Fibroblast of mammary gland (primary cell): ENCODE data around the gene GATAD2B.
A peak's percentile ranks its signal among the peaks of the same experiment; 100 is the strongest.

Source experiments
- DNase-seq: peaks from one replicate; pipeline ENCODE4 v3.0.0-alpha.2; 2010; ENCODE audit warnings: low read depth
- H3K4me3 ChIP-seq: 2 replicates; pipeline ENCODE4 v1.5.1; 2011; ENCODE audit warnings: low read depth, mild to moderate bottlenecking, low read length, moderate library complexity; ENCODE audit not compliant: control insufficient read depth
- TF ChIP-seq, protein P1 (sequence below): conservative IDR thresholded peaks from 2 replicates; pipeline ENCODE4 v1.5.1; 2011; ENCODE audit warnings: low read depth, low read length, inconsistent platforms; ENCODE audit not compliant: control insufficient read depth, insufficient read depth

GATAD2B gene

GRCh38 chr1:153886127-153886526 lies 36.6 kb downstream of the GATAD2B start:
- no peak overlapping the region for H3K4me3 ChIP-seq
- TF ChIP-seq, protein P1, sequence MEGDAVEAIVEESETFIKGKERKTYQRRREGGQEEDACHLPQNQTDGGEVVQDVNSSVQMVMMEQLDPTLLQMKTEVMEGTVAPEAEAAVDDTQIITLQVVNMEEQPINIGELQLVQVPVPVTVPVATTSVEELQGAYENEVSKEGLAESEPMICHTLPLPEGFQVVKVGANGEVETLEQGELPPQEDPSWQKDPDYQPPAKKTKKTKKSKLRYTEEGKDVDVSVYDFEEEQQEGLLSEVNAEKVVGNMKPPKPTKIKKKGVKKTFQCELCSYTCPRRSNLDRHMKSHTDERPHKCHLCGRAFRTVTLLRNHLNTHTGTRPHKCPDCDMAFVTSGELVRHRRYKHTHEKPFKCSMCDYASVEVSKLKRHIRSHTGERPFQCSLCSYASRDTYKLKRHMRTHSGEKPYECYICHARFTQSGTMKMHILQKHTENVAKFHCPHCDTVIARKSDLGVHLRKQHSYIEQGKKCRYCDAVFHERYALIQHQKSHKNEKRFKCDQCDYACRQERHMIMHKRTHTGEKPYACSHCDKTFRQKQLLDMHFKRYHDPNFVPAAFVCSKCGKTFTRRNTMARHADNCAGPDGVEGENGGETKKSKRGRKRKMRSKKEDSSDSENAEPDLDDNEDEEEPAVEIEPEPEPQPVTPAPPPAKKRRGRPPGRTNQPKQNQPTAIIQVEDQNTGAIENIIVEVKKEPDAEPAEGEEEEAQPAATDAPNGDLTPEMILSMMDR, result no peak
- no peak for DNase-seq

DNA sequence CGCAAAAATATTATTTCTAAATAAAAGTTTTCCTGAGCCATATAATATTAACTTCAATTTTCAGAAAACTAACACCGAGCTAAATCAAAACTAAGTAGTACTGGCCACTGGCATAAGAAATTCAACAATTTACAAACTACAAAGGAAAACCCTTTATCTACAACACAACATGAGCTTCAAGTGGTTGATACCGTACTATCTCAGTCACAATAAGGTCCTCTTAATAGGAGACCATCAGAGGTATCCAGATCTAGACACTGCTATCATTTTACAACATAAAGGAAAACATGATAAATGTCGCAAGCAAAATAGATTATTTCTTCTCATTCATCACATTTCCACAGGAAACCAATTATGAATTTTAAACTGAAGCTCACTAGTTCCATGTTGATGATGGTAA lies 39.5 kb downstream of the GATAD2B start:
- no peak overlapping the region for H3K4me3 ChIP-seq
- TF ChIP-seq, protein P1, result no peak
- no peak for DNase-seq

DNA sequence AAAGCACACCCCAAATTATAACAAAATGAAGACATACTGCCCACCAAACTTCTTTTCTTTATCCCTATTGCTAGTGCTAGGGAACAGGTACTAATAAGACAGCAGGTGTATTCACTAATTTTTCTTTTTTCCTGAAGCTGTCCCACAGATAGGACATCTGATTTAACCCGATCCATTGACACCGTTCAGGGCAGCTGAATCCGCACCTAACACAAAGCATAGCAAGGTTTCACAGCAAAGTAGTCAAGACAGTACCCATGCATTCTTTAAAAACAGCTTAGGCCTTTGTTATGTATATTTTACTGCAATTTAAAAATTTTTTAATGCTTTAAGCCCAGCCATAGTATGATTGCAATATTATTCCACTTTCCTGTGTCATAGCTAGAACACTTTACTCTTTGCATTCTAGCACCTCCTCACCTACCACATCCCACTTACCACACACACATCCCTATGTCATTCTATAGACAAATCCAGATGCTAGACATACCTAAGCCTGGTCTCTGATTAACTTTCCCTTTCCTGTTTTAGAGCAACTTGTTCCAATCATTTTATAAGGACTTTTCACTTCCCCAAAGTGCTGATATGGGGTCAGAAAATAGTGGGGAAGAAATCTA lies 40.4 kb downstream of the GATAD2B start:
- TF ChIP-seq, protein P1, result no peak
- H3K4me3 ChIP-seq, result no peak overlapping the region
- DNase-seq, result no peak

- DNase-seq, result peak; percentile 29
- H3K4me3 ChIP-seq, result peak overlapping the region; percentile 18
- TF ChIP-seq, protein P1, result no peak
Observed at GRCh38 chr1:153881751-153882150, 41.0 kb downstream of the GATAD2B start.

- H3K4me3 ChIP-seq, result no peak overlapping the region
- DNase-seq, result peak; percentile 86
- TF ChIP-seq, protein P1, result no peak
Observed at GRCh38 chr1:153880962-153881361, 41.8 kb downstream of the GATAD2B start.

- no peak for DNase-seq
- H3K4me3 ChIP-seq, result no peak overlapping the region
- TF ChIP-seq, protein P1, result no peak
Observed at GRCh38 chr1:153880024-153880423, 42.7 kb downstream of the GATAD2B start.

DNA sequence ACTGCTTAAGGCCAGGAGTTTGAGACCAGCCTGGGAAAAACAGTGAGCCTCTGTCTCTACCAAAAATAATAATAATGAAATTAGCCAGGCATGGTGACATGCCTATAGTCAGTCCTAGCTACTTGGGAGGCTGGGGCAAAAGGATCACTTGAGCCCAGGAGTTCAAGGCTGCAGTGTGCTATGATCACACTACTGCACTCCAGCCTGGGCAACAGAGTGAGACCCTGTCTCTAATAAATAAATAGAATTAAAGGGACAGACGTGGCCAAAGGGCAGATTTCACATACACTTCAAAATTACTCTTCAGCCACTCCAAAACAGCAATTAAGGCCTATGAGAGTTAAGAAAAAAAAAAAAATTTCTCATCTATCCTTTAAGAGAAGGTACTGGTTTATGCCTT lies 45.7 kb downstream of the GATAD2B start:
- no peak overlapping the region for H3K4me3 ChIP-seq
- no peak for DNase-seq
- TF ChIP-seq, protein P1, result no peak
